Measurements from ENCODE around the gene MAGEB17. TPM values are rescaled to one million over a fixed set of nuclear protein-coding genes. Genes with fewer than 3 reads are reported as not detected.

MAGEB17 gene
- total and polyA plus RNA-seq, 9 of the 15 experiments (the other 6 are each of a cell fraction or from before 2014, with no cell fraction given): 0.07 to 0.45 (median 0.14) TPM; not detected in 1

DNA sequence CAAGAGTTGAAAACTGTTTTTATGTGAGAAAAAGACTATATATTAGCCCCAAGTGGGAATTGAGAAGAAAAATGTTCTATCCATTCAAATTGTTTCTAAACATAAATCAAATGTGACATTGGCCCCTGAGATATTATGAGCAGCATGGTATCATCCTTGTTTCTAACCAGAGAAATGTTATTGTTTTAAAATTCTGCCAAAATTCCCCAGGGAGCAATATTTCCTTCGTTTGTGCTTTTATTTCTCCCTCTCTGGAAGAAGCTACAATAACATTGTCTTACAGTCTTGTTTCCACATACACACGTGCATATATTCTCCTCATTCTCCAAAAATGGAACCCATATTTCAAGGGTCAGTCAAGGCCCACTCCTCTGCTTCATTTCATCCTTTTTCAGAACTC, 46.7 kb downstream of the MAGEB17 start (continued):
- no peak for TF ChIP-seq EWSR1 (IDR thresholded peaks at IDR 0.05; ENCODE audit: borderline replicate concordance, low read depth, partially characterized antibody)
- TF ChIP-seq, protein P1, sequence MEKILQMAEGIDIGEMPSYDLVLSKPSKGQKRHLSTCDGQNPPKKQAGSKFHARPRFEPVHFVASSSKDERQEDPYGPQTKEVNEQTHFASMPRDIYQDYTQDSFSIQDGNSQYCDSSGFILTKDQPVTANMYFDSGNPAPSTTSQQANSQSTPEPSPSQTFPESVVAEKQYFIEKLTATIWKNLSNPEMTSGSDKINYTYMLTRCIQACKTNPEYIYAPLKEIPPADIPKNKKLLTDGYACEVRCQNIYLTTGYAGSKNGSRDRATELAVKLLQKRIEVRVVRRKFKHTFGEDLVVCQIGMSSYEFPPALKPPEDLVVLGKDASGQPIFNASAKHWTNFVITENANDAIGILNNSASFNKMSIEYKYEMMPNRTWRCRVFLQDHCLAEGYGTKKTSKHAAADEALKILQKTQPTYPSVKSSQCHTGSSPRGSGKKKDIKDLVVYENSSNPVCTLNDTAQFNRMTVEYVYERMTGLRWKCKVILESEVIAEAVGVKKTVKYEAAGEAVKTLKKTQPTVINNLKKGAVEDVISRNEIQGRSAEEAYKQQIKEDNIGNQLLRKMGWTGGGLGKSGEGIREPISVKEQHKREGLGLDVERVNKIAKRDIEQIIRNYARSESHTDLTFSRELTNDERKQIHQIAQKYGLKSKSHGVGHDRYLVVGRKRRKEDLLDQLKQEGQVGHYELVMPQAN (IDR thresholded peaks at IDR 0.05; ENCODE audit: borderline replicate concordance): no peak
- no peak for TF ChIP-seq NFIC (IDR thresholded peaks at IDR 0.05)
- no peak for TF ChIP-seq SRSF7 (optimal IDR thresholded peaks at IDR 0.05; ENCODE audit: low read depth, low read length)
- no peak for TF ChIP-seq NFE2L1 (tag; IDR thresholded peaks at IDR 0.05; ENCODE audit: borderline replicate concordance, low read depth)
- TF ChIP-seq, protein P2, sequence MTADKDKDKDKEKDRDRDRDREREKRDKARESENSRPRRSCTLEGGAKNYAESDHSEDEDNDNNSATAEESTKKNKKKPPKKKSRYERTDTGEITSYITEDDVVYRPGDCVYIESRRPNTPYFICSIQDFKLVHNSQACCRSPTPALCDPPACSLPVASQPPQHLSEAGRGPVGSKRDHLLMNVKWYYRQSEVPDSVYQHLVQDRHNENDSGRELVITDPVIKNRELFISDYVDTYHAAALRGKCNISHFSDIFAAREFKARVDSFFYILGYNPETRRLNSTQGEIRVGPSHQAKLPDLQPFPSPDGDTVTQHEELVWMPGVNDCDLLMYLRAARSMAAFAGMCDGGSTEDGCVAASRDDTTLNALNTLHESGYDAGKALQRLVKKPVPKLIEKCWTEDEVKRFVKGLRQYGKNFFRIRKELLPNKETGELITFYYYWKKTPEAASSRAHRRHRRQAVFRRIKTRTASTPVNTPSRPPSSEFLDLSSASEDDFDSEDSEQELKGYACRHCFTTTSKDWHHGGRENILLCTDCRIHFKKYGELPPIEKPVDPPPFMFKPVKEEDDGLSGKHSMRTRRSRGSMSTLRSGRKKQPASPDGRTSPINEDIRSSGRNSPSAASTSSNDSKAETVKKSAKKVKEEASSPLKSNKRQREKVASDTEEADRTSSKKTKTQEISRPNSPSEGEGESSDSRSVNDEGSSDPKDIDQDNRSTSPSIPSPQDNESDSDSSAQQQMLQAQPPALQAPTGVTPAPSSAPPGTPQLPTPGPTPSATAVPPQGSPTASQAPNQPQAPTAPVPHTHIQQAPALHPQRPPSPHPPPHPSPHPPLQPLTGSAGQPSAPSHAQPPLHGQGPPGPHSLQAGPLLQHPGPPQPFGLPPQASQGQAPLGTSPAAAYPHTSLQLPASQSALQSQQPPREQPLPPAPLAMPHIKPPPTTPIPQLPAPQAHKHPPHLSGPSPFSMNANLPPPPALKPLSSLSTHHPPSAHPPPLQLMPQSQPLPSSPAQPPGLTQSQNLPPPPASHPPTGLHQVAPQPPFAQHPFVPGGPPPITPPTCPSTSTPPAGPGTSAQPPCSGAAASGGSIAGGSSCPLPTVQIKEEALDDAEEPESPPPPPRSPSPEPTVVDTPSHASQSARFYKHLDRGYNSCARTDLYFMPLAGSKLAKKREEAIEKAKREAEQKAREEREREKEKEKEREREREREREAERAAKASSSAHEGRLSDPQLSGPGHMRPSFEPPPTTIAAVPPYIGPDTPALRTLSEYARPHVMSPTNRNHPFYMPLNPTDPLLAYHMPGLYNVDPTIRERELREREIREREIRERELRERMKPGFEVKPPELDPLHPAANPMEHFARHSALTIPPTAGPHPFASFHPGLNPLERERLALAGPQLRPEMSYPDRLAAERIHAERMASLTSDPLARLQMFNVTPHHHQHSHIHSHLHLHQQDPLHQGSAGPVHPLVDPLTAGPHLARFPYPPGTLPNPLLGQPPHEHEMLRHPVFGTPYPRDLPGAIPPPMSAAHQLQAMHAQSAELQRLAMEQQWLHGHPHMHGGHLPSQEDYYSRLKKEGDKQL (CRISPR knock-in tag; IDR thresholded peaks at IDR 0.05; ENCODE audit: borderline replicate concordance): no peak
- TF ChIP-seq, protein P3, sequence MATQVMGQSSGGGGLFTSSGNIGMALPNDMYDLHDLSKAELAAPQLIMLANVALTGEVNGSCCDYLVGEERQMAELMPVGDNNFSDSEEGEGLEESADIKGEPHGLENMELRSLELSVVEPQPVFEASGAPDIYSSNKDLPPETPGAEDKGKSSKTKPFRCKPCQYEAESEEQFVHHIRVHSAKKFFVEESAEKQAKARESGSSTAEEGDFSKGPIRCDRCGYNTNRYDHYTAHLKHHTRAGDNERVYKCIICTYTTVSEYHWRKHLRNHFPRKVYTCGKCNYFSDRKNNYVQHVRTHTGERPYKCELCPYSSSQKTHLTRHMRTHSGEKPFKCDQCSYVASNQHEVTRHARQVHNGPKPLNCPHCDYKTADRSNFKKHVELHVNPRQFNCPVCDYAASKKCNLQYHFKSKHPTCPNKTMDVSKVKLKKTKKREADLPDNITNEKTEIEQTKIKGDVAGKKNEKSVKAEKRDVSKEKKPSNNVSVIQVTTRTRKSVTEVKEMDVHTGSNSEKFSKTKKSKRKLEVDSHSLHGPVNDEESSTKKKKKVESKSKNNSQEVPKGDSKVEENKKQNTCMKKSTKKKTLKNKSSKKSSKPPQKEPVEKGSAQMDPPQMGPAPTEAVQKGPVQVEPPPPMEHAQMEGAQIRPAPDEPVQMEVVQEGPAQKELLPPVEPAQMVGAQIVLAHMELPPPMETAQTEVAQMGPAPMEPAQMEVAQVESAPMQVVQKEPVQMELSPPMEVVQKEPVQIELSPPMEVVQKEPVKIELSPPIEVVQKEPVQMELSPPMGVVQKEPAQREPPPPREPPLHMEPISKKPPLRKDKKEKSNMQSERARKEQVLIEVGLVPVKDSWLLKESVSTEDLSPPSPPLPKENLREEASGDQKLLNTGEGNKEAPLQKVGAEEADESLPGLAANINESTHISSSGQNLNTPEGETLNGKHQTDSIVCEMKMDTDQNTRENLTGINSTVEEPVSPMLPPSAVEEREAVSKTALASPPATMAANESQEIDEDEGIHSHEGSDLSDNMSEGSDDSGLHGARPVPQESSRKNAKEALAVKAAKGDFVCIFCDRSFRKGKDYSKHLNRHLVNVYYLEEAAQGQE (IDR thresholded peaks at IDR 0.05; ENCODE audit: borderline replicate concordance): no peak
- TF ChIP-seq, protein P3 (CRISPR knock-in tag; IDR thresholded peaks at IDR 0.05; ENCODE audit: low read depth): no peak

Data from K562 (cell line).